ENCODE measurements around the gene FGGY. TPM values are rescaled to one million over a fixed set of nuclear protein-coding genes. Genes with fewer than 3 reads are reported as not detected.

Gene FGGY
- total RNA-seq, 1 experiment from 2014 or later, result 4.7 TPM

- Histone ChIP-seq H3K9me3 (ENCODE audit: low read length) (no peaks in the 10 kb centered on the region), H3K4me2 (ENCODE audit: low read depth, low read length, poor library complexity, severe bottlenecking) (no peak overlapping the region), H3K27me3 (ENCODE audit: low read length) (no peaks in the 10 kb centered on the region), H3K4me3 (ENCODE audit: low read length) (no peak overlapping the region), H3K9me2 (replicated peaks; ENCODE audit: insufficient read depth, low read length) (no peaks in the 10 kb centered on the region), H3K27ac (ENCODE audit: low read length) (no peak overlapping the region), H3K9ac (ENCODE audit: low read length) (no peak overlapping the region), H3K4me1 (ENCODE audit: low read length) (no peaks in the 10 kb centered on the region), H3K79me2 (ENCODE audit: low read length) (no peaks in the 10 kb centered on the region), H4K20me1 (ENCODE audit: insufficient read depth, low read depth, low read length) (no peaks in the 10 kb centered on the region), H3K36me3 (ENCODE audit: insufficient read depth, low read length) (no peaks in the 10 kb centered on the region), H2AFZ (ENCODE audit: low read length) (no peak overlapping the region)
- DNase-seq, result no peak
Measured at GRCh38 chr1:59364037-59364436, 67.1 kb downstream of the FGGY start.

GRCh38 chr1:59366346-59366745, 69.5 kb downstream of the FGGY start:
- H3K27me3 ChIP-seq (ENCODE audit: low read length), result no peaks in the 10 kb centered on the region
- H3K4me3 ChIP-seq (ENCODE audit: low read length), result no peak overlapping the region
- no peak for DNase-seq
- H3K4me1 ChIP-seq (ENCODE audit: low read length), result no peaks in the 10 kb centered on the region
- no peak overlapping the region for H3K27ac ChIP-seq (ENCODE audit: low read length)
- no peaks in the 10 kb centered on the region for H3K9me2 ChIP-seq (replicated peaks; ENCODE audit: insufficient read depth, low read length)
- H2AFZ ChIP-seq (ENCODE audit: low read length), result no peak overlapping the region
- H3K4me2 ChIP-seq (ENCODE audit: low read depth, low read length, poor library complexity, severe bottlenecking), result no peak overlapping the region
- no peaks in the 10 kb centered on the region for H3K9me3 ChIP-seq (ENCODE audit: low read length)
- no peak overlapping the region for H3K9ac ChIP-seq (ENCODE audit: low read length)
- H3K79me2 ChIP-seq (ENCODE audit: low read length), result no peaks in the 10 kb centered on the region
- H4K20me1 ChIP-seq (ENCODE audit: insufficient read depth, low read depth, low read length), result no peaks in the 10 kb centered on the region
- H3K36me3 ChIP-seq (ENCODE audit: insufficient read depth, low read length), result no peaks in the 10 kb centered on the region

- Histone ChIP-seq H3K27me3 (ENCODE audit: low read length) (no peaks in the 10 kb centered on the region), H2AFZ (ENCODE audit: low read length) (no peak overlapping the region), H3K27ac (ENCODE audit: low read length) (no peak overlapping the region), H3K9me2 (replicated peaks; ENCODE audit: insufficient read depth, low read length) (no peaks in the 10 kb centered on the region), H3K4me2 (ENCODE audit: low read depth, low read length, poor library complexity, severe bottlenecking) (no peak overlapping the region), H3K36me3 (ENCODE audit: insufficient read depth, low read length) (no peaks in the 10 kb centered on the region), H3K4me3 (ENCODE audit: low read length) (no peak overlapping the region), H4K20me1 (ENCODE audit: insufficient read depth, low read depth, low read length) (no peaks in the 10 kb centered on the region), H3K79me2 (ENCODE audit: low read length) (no peaks in the 10 kb centered on the region), H3K9ac (ENCODE audit: low read length) (no peak overlapping the region), H3K9me3 (ENCODE audit: low read length) (no peaks in the 10 kb centered on the region), H3K4me1 (ENCODE audit: low read length) (no peaks in the 10 kb centered on the region)
- DNase-seq, result no peak
Measured at GRCh38 chr1:59367301-59368007, 70.6 kb downstream of the FGGY start.

GRCh38 chr1:59368008-59368670, 71.2 kb downstream of the FGGY start:
- Histone ChIP-seq H3K9me2 (replicated peaks; ENCODE audit: insufficient read depth, low read length) (no peaks in the 10 kb centered on the region), H3K4me2 (ENCODE audit: low read depth, low read length, poor library complexity, severe bottlenecking) (no peak overlapping the region), H3K4me1 (ENCODE audit: low read length) (no peaks in the 10 kb centered on the region), H3K9ac (ENCODE audit: low read length) (no peak overlapping the region), H3K9me3 (ENCODE audit: low read length) (no peaks in the 10 kb centered on the region), H3K36me3 (ENCODE audit: insufficient read depth, low read length) (no peaks in the 10 kb centered on the region), H3K27me3 (ENCODE audit: low read length) (no peaks in the 10 kb centered on the region), H4K20me1 (ENCODE audit: insufficient read depth, low read depth, low read length) (no peaks in the 10 kb centered on the region), H3K4me3 (ENCODE audit: low read length) (no peak overlapping the region), H3K79me2 (ENCODE audit: low read length) (no peaks in the 10 kb centered on the region), H2AFZ (ENCODE audit: low read length) (no peak overlapping the region), H3K27ac (ENCODE audit: low read length) (no peak overlapping the region)
- DNase-seq, result no peak

GRCh38 chr1:59375321-59376220, 78.7 kb downstream of the FGGY start:
- H3K4me1 ChIP-seq (ENCODE audit: low read length), result no peaks in the 10 kb centered on the region
- H3K4me3 ChIP-seq (ENCODE audit: low read length), result no peak overlapping the region
- H3K9ac ChIP-seq (ENCODE audit: low read length), result no peak overlapping the region
- H4K20me1 ChIP-seq (ENCODE audit: insufficient read depth, low read depth, low read length), result no peaks in the 10 kb centered on the region
- no peak for DNase-seq
- no peak overlapping the region for H3K4me2 ChIP-seq (ENCODE audit: low read depth, low read length, poor library complexity, severe bottlenecking)
- no peak overlapping the region for H3K27ac ChIP-seq (ENCODE audit: low read length)
- no peaks in the 10 kb centered on the region for H3K27me3 ChIP-seq (ENCODE audit: low read length)
- H2AFZ ChIP-seq (ENCODE audit: low read length), result no peak overlapping the region
- no peaks in the 10 kb centered on the region for H3K36me3 ChIP-seq (ENCODE audit: insufficient read depth, low read length)
- no peaks in the 10 kb centered on the region for H3K9me2 ChIP-seq (replicated peaks; ENCODE audit: insufficient read depth, low read length)
- H3K9me3 ChIP-seq (ENCODE audit: low read length), result no peaks in the 10 kb centered on the region
- no peaks in the 10 kb centered on the region for H3K79me2 ChIP-seq (ENCODE audit: low read length)

GRCh38 chr1:59377350-59377904, 80.5 kb downstream of the FGGY start:
- H3K36me3 ChIP-seq (ENCODE audit: insufficient read depth, low read length), result no peaks in the 10 kb centered on the region
- H3K4me3 ChIP-seq (ENCODE audit: low read length), result no peak overlapping the region
- H3K27ac ChIP-seq (ENCODE audit: low read length), result no peak overlapping the region
- H3K27me3 ChIP-seq (ENCODE audit: low read length), result no peaks in the 10 kb centered on the region
- no peaks in the 10 kb centered on the region for H3K9me3 ChIP-seq (ENCODE audit: low read length)
- DNase-seq, result no peak
- H3K9ac ChIP-seq (ENCODE audit: low read length), result no peak overlapping the region
- H3K9me2 ChIP-seq (replicated peaks; ENCODE audit: insufficient read depth, low read length), result no peaks in the 10 kb centered on the region
- H2AFZ ChIP-seq (ENCODE audit: low read length), result no peak overlapping the region
- no peaks in the 10 kb centered on the region for H3K79me2 ChIP-seq (ENCODE audit: low read length)
- H3K4me1 ChIP-seq (ENCODE audit: low read length), result no peaks in the 10 kb centered on the region
- H4K20me1 ChIP-seq (ENCODE audit: insufficient read depth, low read depth, low read length), result no peaks in the 10 kb centered on the region
- no peak overlapping the region for H3K4me2 ChIP-seq (ENCODE audit: low read depth, low read length, poor library complexity, severe bottlenecking)

- Histone ChIP-seq H3K79me2 (ENCODE audit: low read length) (no peaks in the 10 kb centered on the region), H3K9ac (ENCODE audit: low read length) (no peak overlapping the region), H3K9me3 (ENCODE audit: low read length) (no peaks in the 10 kb centered on the region), H3K4me2 (ENCODE audit: low read depth, low read length, poor library complexity, severe bottlenecking) (no peak overlapping the region), H3K9me2 (replicated peaks; ENCODE audit: insufficient read depth, low read length) (no peaks in the 10 kb centered on the region), H3K36me3 (ENCODE audit: insufficient read depth, low read length) (no peaks in the 10 kb centered on the region), H4K20me1 (ENCODE audit: insufficient read depth, low read depth, low read length) (no peaks in the 10 kb centered on the region), H3K27ac (ENCODE audit: low read length) (no peak overlapping the region), H2AFZ (ENCODE audit: low read length) (no peak overlapping the region), H3K27me3 (ENCODE audit: low read length) (no peaks in the 10 kb centered on the region), H3K4me1 (ENCODE audit: low read length) (no peaks in the 10 kb centered on the region), H3K4me3 (ENCODE audit: low read length) (no peak overlapping the region)
- no peak for DNase-seq
Measured at GRCh38 chr1:59378621-59379370, 81.9 kb downstream of the FGGY start.
